Measurements from ENCODE around the gene CHRM3.

The CHRM3 gene

DNA sequence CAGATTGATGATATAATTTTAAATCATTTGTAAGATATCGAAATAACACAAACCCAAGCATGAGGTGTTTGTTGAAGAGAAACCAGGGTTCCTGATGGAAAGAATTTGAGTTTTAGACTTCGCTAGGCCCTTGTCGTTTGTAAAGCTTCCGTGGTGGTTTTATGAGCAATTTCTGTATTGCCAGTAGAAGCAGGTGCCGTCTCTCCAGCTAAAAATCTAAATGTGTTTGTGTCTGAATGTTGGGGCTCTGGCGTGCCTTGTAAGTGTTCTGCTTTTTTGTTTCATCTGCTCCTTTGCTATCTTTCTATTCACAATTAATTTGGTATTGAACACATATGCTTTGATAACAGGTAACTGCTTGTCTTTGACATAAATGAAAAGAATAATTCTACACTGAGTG is 27.5 kb downstream of the CHRM3 start:
- no peak for DNase-seq (ENCODE audit: low read depth)

GRCh38 chr1:239417221-239417620 is 30.9 kb downstream of the CHRM3 start:
- no peak for DNase-seq (ENCODE audit: low read depth)

DNA sequence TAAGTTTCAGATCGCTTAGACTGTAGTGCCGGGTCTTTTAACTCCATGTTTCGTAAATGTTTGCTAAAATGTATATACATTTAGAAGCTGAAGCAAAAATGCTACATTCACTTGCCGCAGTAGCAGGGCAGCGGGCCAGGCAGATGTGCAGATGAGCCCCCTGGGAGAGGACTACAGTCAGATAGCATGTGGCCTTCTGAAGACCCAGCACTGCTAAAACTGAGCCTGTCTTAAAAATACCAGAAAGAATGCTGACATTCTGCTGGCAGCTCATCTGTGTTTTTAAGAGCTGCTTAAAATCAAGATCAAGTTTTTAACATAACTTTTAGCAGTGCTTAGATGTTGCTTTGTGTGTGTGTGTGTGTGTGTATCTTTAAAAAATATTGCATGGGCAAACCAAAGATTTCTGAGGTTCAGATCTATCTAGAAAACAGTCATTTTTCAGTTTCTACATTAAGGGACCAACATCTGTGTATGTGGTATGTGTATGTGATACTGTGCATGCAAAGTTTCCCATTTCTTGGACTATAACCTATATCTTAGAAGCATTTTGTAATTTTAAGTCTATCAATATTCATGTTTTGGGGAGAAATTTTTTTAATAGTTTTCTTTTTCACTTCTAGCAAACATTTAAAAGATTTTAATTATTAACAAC is 31.7 kb downstream of the CHRM3 start:
- DNase-seq (ENCODE audit: low read depth), result no peak

DNA sequence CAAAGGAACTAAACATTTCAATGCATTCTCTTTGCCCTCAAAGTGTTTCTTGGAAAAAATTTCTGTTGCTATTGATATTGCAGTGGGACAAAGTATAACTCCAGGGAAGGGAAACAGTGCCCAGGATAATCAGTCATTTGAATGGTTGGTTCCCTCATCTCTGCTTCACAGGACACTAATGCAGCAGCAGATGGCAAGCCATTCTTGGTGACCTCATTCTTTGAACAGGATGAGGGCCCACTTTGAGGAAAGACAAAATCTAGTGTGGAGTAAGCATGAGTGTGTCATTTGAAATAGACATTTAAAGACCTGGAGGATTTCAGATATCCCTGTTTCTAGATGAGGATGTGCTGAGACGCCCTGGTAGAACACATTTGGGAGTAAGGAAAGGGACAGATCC is 32.3 kb downstream of the CHRM3 start:
- no peak for DNase-seq (ENCODE audit: low read depth)

- DNase-seq (ENCODE audit: low read depth), result no peak
Measured at GRCh38 chr1:239421811-239422210, 35.4 kb downstream of the CHRM3 start.

DNA sequence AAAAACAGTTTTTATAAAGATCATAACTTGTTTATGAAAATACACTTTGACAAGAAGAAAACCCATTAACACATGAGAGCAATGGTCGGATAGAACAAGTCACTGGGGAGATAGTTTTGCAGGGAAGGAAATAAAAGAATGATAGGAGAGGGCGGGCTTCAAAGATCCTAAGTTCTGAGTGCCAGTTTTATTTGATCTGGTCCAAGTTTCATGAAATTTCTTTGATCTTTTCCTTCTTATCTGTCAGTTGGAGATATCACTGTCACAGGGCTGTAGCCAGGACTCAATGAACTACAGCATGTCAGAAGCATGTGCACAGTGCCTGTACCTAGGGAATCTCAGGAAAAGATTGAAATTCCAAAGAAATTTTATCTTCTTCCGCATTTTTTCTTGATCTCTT is 36.5 kb downstream of the CHRM3 start:
- DNase-seq (ENCODE audit: low read depth), result no peak

GRCh38 chr1:239426821-239427475 is 40.6 kb downstream of the CHRM3 start:
- DNase-seq (ENCODE audit: low read depth), result no peak

- no peak for DNase-seq (ENCODE audit: low read depth)
Measured at GRCh38 chr1:239427712-239428111, 41.3 kb downstream of the CHRM3 start.

DNA sequence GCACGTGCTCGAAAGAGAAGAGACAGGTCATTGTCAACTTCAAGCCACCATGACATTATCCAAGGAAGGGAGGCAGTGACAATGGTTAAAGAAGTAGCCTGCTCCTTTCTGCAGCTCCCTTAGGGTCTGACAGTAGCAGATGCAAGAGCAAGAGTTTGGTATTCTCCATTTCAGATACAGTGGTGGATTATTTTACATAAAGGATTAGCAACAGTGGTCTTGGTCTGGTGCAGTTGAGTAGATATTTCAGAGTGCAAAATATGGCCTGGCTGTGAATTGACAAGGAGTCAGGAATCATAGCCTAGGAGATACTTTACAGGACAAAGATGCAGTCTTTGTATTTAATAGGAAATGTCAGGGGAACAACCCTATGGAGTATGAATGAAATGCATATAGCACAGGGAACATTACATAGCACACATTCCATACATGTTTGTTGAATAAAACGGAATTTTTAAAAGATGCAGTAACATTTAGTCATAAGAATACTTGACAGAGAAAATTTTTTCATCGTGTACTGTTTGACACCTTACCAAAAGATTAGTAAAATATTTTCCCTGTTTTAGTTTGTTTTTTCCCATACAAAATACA is 41.8 kb downstream of the CHRM3 start:
- DNase-seq (ENCODE audit: low read depth), result no peak

DNA sequence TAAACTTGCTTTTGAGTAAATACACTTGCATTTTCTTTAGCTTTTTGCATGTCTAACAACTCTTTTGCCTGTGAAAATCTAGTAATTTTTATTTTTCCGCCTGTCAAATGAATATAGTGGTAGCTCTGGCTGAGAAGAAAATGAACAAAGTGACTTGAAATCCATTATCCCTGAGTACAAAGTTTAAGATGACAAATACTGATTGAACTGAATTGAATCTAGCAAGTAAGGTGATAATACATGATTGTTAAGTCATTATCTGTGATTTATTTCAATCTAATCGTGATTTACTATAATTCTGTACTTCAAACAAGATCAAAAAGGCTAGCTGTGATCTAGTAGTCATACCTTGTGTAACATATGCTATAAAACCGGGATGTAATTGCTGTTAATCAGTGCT is 42.8 kb downstream of the CHRM3 start:
- DNase-seq (ENCODE audit: low read depth), result no peak

DNA sequence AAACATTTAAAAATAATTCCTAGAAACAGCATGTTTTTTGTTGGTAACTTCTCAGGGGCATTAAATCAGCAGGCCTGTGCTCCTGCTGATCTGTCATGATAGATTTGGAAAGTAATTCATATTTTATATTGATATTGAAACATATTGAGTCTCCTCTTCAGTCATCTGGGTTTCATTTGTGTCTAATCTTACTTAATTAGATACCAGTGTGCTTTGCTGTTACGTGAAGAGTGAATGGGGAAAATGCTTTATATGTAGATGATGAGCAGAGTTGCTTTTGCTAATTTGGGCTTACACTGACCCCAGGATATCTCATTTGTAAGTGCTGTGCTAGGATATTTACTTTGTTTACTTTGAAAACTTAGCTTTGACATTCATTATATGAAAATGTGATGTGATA is 45.9 kb downstream of the CHRM3 start:
- DNase-seq (ENCODE audit: low read depth), result no peak

DNA sequence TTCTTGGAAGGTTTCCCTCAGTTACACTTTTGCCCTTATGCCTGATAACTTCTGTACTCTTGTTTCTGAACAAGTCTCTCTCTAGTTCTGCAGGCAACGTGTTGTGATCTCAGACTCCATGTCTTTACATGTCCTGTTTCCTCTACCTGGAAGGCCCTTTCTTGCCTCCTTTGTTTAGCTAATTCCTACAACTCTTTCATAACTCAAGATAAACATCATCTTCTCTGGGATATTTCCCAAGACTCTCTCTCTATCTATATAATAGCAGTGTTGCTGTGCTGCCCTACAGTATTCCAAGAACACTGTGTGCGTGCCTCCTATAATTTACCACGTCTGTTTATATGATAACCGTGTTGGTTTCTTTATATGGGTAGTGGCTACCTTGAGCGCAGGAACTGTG is 47.8 kb downstream of the CHRM3 start:
- DNase-seq (ENCODE audit: low read depth), result no peak

Data from activated T-cell treated with anti-CD3 and anti-CD28 coated beads for 1 hour (primary cell).